ENCODE measurements around the gene UBQLN4. TPM values are rescaled to one million over a fixed set of nuclear protein-coding genes. Genes with fewer than 3 reads are reported as not detected.
A peak's percentile ranks its signal among the peaks of the same experiment; 100 is the strongest.

UBQLN4 gene
- total RNA-seq, 1 donor from 2014 or later, result 61.9 TPM

GRCh38 chr1:156055281-156056048 lies 1.9 kb upstream of the UBQLN4 start:
- peaks cover 21% of the 10 kb centered on the region for H3K4me1 Mint-ChIP-seq
- no peaks in the 10 kb centered on the region for H3K27me3 Mint-ChIP-seq (ENCODE audit: low read depth)
- H3K4me3 Mint-ChIP-seq, result peak overlapping the region; percentile 96
- DNase-seq (ENCODE audit: low spot score in 2 of 2, unreplicated experiment in 2 of 2), result no peak
- no peak for TF ChIP-seq CTCF (IDR thresholded peaks at IDR 0.05; ENCODE audit: unreplicated experiment)
- no peaks in the 10 kb centered on the region for H3K36me3 Mint-ChIP-seq
- H3K27ac Mint-ChIP-seq, result peak overlapping the region; percentile 99
- no peaks in the 10 kb centered on the region for H3K9me3 Mint-ChIP-seq

GRCh38 chr1:156054500-156055280 lies 1.1 kb upstream of the UBQLN4 start, which contains the start of gene LAMTOR2:
LAMTOR2 (plus strand) TSS chr1:156054782; CDS start chr1:156054890, 108 bp downstream.
- peaks cover 21% of the 10 kb centered on the region for H3K4me1 Mint-ChIP-seq
- TF ChIP-seq CTCF (IDR thresholded peaks at IDR 0.05; ENCODE audit: unreplicated experiment), result peak; percentile 13
- no peaks in the 10 kb centered on the region for H3K9me3 Mint-ChIP-seq
- peak within 1 kb of the TSS; percentile 96 for H3K4me3 Mint-ChIP-seq
- H3K36me3 Mint-ChIP-seq, result peaks cover 3% of the 10 kb centered on the region
- H3K27me3 Mint-ChIP-seq (ENCODE audit: low read depth), result no peaks in the 10 kb centered on the region
- DNase-seq (ENCODE audit: low spot score in 2 of 2, unreplicated experiment in 2 of 2), result peak; percentile 89 to 96
- H3K27ac Mint-ChIP-seq, result peak within 1 kb of the TSS; percentile 99

GRCh38 chr1:156052862-156053767 lies 483 bp downstream of the UBQLN4 start:
- TF ChIP-seq CTCF (IDR thresholded peaks at IDR 0.05; ENCODE audit: unreplicated experiment), result no peak
- H3K27ac Mint-ChIP-seq, result peak overlapping the region; percentile 93
- peak; percentile 63 to 82 for DNase-seq (ENCODE audit: low spot score in 2 of 2, unreplicated experiment in 2 of 2)
- peaks cover 15% of the 10 kb centered on the region for H3K36me3 Mint-ChIP-seq
- peaks cover 21% of the 10 kb centered on the region for H3K4me1 Mint-ChIP-seq
- H3K9me3 Mint-ChIP-seq, result no peaks in the 10 kb centered on the region
- H3K4me3 Mint-ChIP-seq, result peak overlapping the region; percentile 89
- H3K27me3 Mint-ChIP-seq (ENCODE audit: low read depth), result no peaks in the 10 kb centered on the region

- no peaks in the 10 kb centered on the region for H3K9me3 Mint-ChIP-seq
- TF ChIP-seq CTCF (IDR thresholded peaks at IDR 0.05; ENCODE audit: unreplicated experiment), result no peak
- H3K36me3 Mint-ChIP-seq, result peaks cover 18% of the 10 kb centered on the region
- no peak for DNase-seq (ENCODE audit: low spot score in 2 of 2, unreplicated experiment in 2 of 2)
- H3K27me3 Mint-ChIP-seq (ENCODE audit: low read depth), result no peaks in the 10 kb centered on the region
- peak overlapping the region; percentile 15 for H3K4me3 Mint-ChIP-seq
- peak overlapping the region; percentile 36 for H3K27ac Mint-ChIP-seq
- H3K4me1 Mint-ChIP-seq, result peaks cover 20% of the 10 kb centered on the region
Measured at GRCh38 chr1:156051011-156051725, 2.4 kb downstream of the UBQLN4 start.

GRCh38 chr1:156050376-156050775 lies 3.2 kb downstream of the UBQLN4 start:
- H3K4me1 Mint-ChIP-seq, result peaks cover 15% of the 10 kb centered on the region
- no peak overlapping the region for H3K4me3 Mint-ChIP-seq
- DNase-seq (ENCODE audit: low spot score in 2 of 2, unreplicated experiment in 2 of 2), result no peak
- H3K27me3 Mint-ChIP-seq (ENCODE audit: low read depth), result no peaks in the 10 kb centered on the region
- no peak for TF ChIP-seq CTCF (IDR thresholded peaks at IDR 0.05; ENCODE audit: unreplicated experiment)
- peaks cover 19% of the 10 kb centered on the region for H3K36me3 Mint-ChIP-seq
- no peak overlapping the region for H3K27ac Mint-ChIP-seq
- H3K9me3 Mint-ChIP-seq, result no peaks in the 10 kb centered on the region
